HG03064 (cell line): ENCODE results near the gene SLC6A9.

ENCODE experiments used
- ATAC-seq: cut with Tn5 transposase; IDR thresholded peaks from one replicate; pipeline ENCODE4 v1.9.1; 2021; ENCODE audit warnings: low read depth; ENCODE audit not compliant: unreplicated experiment

SLC6A9 gene

DNA sequence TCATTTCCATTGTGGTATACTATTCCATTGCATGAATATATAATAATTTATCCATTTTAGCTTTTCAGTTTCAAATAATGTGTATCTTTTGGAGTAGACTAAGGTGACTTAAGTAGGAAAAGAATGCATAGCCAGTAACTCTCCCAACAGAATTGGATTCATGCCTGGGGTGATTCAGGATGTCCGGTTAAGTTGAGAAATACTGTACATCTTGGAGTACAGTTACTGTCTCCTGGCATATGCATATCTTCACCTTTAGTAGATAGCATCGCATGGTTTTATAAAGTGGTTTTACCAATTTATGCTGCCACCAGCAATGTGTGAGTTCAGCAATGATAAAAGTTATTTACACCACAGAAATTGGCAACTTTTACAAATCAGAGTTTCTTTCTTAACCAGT lies 18.6 kb upstream of the SLC6A9 start:
- ATAC-seq = no peak

- no peak for ATAC-seq
Observed at GRCh38 chr1:44048532-44049215, 17.4 kb upstream of the SLC6A9 start.

- no peak for ATAC-seq
Observed at GRCh38 chr1:44047131-44047530, 15.9 kb upstream of the SLC6A9 start.

- ATAC-seq = no peak
Observed at GRCh38 chr1:44045064-44045463, 13.8 kb upstream of the SLC6A9 start.

DNA sequence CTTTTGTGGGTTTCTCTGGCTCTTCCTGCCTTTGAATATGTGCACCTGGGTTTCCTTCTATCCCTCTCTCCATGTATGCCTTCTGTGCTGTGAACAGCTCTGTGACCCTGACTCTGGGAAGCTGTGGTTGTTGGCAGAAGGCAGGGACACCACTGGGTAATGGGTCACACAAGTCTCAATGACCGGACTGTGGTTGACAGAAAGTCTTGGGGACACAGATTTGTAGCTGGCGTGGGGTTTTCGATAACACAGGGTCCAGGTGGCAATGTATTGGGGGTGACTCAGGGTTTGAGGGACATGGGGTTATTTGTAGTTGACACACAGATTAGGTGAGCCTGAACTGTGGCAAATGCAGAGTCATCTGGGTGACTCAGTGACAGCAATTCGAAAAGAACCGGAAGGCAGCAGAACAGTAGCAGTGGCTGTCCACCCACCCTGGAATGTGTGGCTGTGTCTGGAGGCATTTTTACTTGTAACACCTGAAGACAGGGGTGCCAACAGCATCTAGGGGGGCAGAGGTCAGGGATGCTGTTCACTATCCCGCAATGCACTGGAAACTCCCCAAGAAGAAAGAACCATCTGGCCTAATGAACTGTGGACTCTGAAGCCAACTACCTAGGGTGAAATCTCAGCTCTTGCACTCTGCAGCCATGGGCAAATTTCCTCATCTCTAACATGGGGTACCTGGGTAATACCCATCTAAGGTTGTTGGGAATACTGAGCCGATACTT lies 13.0 kb upstream of the SLC6A9 start:
- ATAC-seq = no peak

GRCh38 chr1:44043176-44044070 lies 12.2 kb upstream of the SLC6A9 start:
- ATAC-seq = no peak

GRCh38 chr1:44040846-44041245 lies 9.6 kb upstream of the SLC6A9 start:
- ATAC-seq = no peak

GRCh38 chr1:44040418-44040817 lies 9.2 kb upstream of the SLC6A9 start:
- ATAC-seq = no peak

DNA sequence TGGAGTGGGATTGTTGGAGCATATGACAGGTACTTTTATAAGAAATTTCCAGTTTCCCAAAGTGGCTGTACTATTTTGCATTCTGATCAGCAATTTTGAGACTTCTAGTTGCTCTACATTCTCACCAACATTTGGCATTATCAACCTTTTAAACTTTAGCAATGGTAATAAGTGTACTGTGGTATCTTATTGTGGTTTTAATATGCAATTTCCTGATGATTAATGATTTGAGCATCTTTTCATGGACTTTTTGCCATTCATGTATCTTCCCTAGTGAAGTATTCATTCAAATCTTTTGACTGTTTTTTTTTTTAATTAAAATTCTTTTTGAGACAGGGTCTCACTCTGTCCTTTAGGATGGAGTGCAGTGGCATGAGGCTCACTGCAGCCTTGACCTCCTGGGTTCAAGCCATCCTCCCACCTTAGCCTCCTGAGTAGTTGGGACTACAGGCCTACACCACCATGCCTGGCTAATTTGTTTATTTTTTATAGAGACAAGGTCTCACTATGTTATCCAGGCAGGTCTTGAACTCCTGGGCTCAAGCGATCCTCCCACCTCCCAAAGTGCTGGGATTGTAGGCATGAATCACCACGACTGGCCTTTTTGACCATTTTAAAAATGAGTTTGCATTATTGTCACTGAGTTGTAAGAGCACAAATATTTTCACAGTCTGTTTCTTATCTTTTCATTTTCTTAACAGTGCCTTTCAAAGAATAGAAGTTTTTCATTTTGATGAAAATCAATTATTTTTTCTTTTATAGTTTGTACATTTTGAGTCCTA lies 7.8 kb upstream of the SLC6A9 start:
- no peak for ATAC-seq

- ATAC-seq = no peak
Observed at GRCh38 chr1:44037154-44037553, 5.9 kb upstream of the SLC6A9 start.

DNA sequence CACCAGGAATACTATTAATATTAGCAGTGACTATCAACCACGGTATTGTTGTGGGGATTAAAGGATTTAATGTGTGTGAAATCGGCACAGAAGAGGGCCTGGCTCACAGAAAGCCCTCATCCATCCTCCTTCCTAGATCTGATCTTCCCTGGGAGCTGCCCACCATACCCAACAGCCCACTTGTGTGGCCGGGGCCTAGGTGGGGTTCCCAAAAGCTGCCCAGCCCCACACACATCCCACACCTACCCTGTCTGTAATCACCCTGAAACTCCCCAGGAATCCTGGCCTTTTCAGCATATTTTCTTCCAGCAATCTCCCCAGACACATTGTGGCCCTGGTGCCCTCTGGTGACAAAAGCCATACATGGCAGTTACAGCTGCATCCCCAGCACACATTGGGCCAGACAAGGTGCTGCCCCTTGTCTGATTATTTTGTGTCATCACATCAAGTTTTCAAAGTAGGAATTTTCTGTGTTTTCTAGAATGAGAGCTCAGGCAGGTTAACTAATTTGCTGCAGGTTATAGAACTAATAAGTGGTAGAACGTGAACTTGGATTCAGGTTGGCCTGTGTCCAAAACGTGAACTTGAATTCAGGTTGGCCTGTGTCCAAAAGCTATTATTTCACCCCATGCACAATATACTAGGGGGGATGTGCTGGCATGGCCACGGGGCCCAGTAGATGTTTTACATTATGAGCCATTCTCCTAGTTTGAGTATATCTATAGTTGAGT lies 5.3 kb upstream of the SLC6A9 start:
- no peak for ATAC-seq

DNA sequence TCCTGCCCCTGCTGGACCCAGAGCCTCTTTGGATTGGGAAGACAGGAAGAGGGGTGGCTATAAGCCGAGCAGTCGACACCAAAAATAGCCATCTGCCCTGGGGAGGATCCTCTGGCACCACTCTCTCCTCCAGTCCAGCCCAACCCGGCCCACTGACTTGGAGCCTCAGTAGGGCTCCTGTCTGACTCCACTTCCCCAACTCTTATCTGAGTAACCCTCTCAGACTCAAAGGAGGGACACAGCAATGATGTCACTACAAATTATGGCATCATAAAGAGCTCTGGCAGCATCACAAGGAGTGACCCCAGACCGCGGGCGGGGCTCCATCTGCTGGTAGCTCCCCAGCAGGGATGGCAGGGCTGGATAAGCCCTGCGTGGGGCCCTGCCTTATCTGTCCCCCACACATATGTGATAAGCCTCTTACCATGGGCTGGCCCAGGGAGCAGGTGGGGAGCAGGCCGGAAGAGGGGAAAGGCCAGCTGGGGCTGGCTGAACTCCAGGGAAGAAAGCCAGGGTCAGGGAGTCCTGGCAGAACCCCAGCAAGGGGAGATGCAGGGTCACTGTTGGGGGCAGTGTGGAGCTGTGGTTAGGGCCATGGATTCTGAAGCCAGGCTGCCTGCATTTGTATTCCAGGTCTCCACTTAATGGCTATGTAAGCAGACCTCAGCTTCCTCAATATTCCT lies 4.6 kb upstream of the SLC6A9 start:
- ATAC-seq = no peak

DNA sequence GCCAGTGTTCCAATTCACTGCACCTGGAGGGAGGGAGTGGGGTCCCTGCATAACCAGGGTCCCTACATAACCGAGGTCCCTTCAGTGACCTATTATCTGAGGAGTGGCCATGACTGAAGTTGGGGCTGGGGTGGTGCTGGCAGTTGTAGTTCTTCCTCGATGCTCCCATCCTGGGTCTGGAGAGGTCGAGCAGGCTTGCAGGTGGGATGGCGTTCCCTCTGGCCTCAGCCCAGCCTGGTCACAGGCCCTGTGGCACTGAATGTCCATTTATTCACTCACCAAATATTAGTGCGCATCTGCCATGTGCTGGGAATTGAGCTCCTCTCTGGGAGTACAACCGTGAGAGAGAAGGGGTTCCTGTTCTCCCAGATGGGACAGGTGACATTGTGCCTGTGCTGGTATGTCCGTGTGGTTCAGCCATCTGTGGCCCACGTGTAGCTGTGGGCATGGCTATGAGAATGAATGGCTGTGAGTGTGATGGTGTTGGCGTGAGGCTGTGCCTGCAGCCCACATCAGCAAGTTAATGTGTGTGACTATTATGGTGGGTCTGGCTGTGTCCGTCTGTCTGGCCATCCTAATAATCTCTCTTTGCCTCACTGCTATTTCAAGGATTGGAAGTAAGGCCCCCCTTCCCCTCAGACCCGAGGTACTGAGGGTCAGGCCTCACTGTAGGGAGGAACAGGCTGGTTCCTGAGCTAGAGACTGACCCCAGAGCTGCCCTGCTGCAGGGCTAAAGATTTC lies 3.9 kb upstream of the SLC6A9 start:
- ATAC-seq = no peak

DNA sequence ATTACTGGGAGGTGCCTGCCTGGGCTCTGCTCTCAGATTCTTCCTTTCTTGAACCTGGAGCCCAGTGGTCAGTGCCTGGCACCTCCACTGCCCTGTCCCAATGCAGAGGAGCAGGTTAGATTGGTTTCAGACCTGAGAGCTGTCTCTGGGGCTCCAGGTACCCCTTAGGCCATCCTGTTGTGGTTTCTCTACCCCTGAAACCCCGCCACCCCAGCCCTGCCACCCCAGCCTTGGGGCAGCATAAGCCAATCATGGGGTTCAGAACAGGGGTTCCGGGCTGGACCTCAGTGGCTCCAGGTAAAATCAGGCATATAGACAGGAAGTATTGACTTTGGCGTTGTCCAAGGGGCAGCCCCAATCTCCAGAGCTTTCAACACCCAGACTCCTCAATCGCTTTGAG lies 3.2 kb upstream of the SLC6A9 start:
- no peak for ATAC-seq

DNA sequence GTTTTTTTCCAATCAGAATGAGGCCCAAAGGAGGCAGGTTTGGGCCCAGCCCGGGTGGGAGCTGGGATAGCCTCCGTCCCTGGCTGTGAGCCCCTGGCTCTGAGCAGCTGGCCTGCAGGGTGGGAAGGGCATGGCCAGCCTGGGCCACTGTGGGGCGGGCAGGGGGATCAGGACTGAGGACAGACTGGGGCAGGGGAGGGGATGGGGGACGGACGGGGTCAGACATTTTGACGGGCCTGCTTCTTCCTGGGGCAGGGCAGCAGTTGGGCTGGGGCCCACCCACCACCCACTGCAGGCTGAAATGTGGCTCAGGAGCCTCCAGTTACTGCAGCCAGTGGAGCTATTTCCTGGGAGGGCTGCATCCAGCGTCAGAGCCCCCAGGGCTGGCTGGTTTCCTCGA lies 2.5 kb upstream of the SLC6A9 start:
- no peak for ATAC-seq

- ATAC-seq = no peak
Observed at GRCh38 chr1:44033041-44033575, 1.8 kb upstream of the SLC6A9 start.

GRCh38 chr1:44032170-44032790 lies 1.0 kb upstream of the SLC6A9 start:
- no peak for ATAC-seq
